Measurements from ENCODE around the gene TM4SF4.
"Not testable (repeated sequence)": the region's sequence is repeated elsewhere in the genome, so short reads cannot be mapped to it uniquely, and the experiment has no call there.

DNA sequence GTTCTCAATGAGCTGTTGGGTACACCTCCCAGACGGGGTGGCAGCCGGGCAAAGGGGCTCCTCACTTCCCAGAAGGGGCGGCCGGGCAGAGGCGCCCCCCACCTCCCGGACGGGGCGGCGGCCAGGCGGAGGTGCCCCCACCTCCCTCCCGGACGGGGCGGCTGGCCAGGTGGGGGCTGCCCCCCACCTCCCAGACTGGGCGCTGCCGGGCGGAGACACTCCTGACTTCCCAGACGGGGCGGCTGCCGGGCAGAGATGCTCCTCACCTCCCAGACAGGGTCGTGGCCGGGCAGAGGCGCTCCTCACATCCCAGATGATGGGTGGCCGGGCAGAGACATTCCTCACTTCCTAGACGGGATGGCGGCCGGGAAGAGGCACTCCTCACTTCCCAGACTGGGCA, 29.6 kb upstream of the TM4SF4 start:
- TF ChIP-seq, protein P1, sequence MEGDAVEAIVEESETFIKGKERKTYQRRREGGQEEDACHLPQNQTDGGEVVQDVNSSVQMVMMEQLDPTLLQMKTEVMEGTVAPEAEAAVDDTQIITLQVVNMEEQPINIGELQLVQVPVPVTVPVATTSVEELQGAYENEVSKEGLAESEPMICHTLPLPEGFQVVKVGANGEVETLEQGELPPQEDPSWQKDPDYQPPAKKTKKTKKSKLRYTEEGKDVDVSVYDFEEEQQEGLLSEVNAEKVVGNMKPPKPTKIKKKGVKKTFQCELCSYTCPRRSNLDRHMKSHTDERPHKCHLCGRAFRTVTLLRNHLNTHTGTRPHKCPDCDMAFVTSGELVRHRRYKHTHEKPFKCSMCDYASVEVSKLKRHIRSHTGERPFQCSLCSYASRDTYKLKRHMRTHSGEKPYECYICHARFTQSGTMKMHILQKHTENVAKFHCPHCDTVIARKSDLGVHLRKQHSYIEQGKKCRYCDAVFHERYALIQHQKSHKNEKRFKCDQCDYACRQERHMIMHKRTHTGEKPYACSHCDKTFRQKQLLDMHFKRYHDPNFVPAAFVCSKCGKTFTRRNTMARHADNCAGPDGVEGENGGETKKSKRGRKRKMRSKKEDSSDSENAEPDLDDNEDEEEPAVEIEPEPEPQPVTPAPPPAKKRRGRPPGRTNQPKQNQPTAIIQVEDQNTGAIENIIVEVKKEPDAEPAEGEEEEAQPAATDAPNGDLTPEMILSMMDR (IDR thresholded peaks at IDR 0.05): not testable (repeated sequence)
- TF ChIP-seq, protein P2, sequence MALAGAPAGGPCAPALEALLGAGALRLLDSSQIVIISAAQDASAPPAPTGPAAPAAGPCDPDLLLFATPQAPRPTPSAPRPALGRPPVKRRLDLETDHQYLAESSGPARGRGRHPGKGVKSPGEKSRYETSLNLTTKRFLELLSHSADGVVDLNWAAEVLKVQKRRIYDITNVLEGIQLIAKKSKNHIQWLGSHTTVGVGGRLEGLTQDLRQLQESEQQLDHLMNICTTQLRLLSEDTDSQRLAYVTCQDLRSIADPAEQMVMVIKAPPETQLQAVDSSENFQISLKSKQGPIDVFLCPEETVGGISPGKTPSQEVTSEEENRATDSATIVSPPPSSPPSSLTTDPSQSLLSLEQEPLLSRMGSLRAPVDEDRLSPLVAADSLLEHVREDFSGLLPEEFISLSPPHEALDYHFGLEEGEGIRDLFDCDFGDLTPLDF (CRISPR knock-in tag; IDR thresholded peaks at IDR 0.05): not testable (repeated sequence)
